Measurements from ENCODE around the gene ATP6V1G3.

ATP6V1G3 gene

DNA sequence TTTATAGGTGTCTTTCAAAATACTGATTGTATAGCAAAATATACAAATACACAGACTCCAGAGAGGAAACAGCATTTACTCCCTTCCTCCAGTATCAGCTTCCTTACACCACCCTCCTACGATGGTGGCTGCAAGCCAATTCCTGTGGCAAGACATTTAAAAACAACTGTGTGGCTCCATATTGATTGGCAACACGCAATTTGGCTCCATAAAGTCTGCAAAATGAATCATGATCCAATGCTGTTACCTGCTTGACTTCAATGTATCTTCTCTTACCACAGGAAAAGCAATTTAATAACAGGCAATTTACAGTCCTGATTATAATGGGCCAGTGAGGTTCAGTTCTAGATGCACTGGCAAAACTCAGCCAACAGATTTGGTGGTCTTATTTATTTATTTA, 19.7 kb upstream of the ATP6V1G3 start:
- Histone ChIP-seq H3K9me3 (ENCODE audit: low read length) (no peaks in the 10 kb centered on the region), H3K9ac (ENCODE audit: low read length) (no peak overlapping the region), H3K27me3 (ENCODE audit: control insufficient read depth in 1 of 2, insufficient read depth in 2 of 2, low read length in 2 of 2) (no peaks in the 10 kb centered on the region), H3K36me3 (ENCODE audit: insufficient read depth, low read length) (no peaks in the 10 kb centered on the region), H3K4me3 (ENCODE audit: low read depth in 1 of 2, low read length in 2 of 2) (no peak overlapping the region), H3K27ac (ENCODE audit: low read depth, low read length) (no peak overlapping the region), H3K4me1 (ENCODE audit: insufficient read depth, low read length) (no peaks in the 10 kb centered on the region)

DNA sequence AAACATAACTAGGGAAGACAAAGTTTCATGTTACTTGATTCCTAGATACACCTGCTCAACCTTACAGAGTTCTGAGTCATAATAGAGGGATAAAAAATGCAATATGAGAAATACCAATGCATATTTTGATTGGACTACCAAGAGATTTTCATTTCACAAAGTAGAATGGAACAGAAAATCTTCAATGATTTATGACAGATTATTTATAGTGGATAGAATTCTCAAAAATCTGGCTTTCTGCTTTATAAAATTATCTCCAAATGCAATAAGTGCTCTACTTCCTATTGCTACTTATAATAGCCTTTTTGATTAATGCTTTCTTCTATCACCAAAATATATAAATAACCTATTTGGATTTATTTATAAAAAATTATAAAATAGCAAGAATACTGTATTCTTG, 18.9 kb upstream of the ATP6V1G3 start:
- Histone ChIP-seq H3K27ac (ENCODE audit: low read depth, low read length) (no peak overlapping the region), H3K4me3 (ENCODE audit: low read depth in 1 of 2, low read length in 2 of 2) (no peak overlapping the region), H3K9me3 (ENCODE audit: low read length) (no peaks in the 10 kb centered on the region), H3K36me3 (ENCODE audit: insufficient read depth, low read length) (no peaks in the 10 kb centered on the region), H3K4me1 (ENCODE audit: insufficient read depth, low read length) (no peaks in the 10 kb centered on the region), H3K9ac (ENCODE audit: low read length) (no peak overlapping the region), H3K27me3 (ENCODE audit: control insufficient read depth in 1 of 2, insufficient read depth in 2 of 2, low read length in 2 of 2) (no peaks in the 10 kb centered on the region)

DNA sequence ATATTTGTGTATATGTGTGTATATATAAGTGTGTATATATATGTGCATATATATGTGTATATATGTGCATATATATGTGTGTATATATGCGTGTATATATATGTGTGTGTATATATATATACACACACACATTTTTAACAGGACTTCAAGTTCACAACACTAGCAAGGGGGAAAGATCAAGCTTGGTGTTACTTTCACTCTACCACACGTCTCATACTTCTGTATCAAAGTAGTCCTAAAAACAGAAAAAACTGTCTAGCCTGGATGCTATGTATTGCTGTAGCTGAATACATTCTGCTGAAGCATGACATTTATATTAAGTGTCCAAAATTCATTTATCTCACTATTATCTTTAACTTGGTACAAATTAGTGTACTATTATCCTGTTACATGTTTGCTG, 17.9 kb upstream of the ATP6V1G3 start:
- Histone ChIP-seq H3K36me3 (ENCODE audit: insufficient read depth, low read length) (no peaks in the 10 kb centered on the region), H3K4me3 (ENCODE audit: low read depth in 1 of 2, low read length in 2 of 2) (no peak overlapping the region), H3K9me3 (ENCODE audit: low read length) (no peaks in the 10 kb centered on the region), H3K4me1 (ENCODE audit: insufficient read depth, low read length) (no peaks in the 10 kb centered on the region), H3K27me3 (ENCODE audit: control insufficient read depth in 1 of 2, insufficient read depth in 2 of 2, low read length in 2 of 2) (no peaks in the 10 kb centered on the region), H3K9ac (ENCODE audit: low read length) (no peak overlapping the region), H3K27ac (ENCODE audit: low read depth, low read length) (no peak overlapping the region)

DNA sequence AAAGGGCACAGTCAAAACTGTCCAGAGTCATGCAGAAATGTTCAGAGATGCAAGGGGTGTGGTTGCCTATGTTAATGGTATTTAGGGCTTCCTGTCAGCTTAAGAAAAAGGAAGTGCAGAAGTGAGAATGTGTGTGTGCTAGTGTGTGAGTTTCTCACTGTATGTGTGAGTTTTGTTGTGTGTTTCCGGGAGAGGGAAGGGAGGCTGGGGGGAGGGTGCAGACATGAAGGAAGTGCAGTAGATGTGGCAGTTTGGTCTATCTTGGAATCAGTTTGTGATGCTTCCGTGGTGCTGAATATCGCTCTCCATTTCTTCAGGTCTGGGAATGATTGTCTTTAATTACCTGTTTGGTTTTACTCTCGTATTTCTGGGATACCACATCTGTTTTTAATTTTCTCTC, 16.5 kb upstream of the ATP6V1G3 start:
- no peak overlapping the region for H3K9ac ChIP-seq (ENCODE audit: low read length)
- no peak overlapping the region for H3K27ac ChIP-seq (ENCODE audit: low read depth, low read length)
- no peaks in the 10 kb centered on the region for H3K4me1 ChIP-seq (ENCODE audit: insufficient read depth, low read length)
- no peaks in the 10 kb centered on the region for H3K36me3 ChIP-seq (ENCODE audit: insufficient read depth, low read length)
- no peak overlapping the region for H3K4me3 ChIP-seq (ENCODE audit: low read depth in 1 of 2, low read length in 2 of 2)
- no peaks in the 10 kb centered on the region for H3K27me3 ChIP-seq (ENCODE audit: control insufficient read depth in 1 of 2, insufficient read depth in 2 of 2, low read length in 2 of 2)
- H3K9me3 ChIP-seq (ENCODE audit: low read length), result no peaks in the 10 kb centered on the region

DNA sequence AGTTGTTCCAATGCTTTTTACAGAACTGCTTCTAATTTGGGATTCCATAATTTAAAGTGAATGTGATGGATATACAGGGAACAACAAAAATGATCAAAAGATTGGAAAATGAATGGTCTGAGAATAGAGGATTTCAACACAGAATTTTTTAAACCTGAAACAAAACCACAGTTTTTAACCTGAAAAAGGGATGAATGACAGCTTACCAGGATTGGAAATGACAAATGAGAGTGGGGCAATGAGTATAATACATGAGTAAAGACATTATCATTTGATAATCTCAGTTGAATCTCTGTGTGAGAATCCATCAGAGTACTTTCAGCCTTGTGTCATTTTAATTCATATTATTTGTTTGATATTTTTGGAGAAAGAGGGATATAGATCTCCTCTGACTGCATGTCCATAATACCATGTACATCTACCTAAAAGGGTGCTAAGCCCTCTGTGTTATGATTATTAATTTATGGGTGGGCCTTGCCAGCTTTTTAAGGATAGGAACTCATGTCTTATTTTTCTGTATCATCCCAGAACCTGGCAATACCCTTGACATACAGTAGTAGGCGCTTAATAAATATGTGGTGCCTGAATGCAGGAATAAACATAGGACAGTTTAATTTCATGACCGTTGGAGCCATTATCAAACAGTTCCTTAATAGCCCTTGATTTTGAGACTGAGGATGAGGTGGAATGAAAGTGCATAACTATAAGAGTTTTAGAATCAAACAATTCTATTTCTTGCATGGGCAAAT, 12.4 kb upstream of the ATP6V1G3 start:
- no peaks in the 10 kb centered on the region for H3K4me1 ChIP-seq (ENCODE audit: insufficient read depth, low read length)
- H3K36me3 ChIP-seq (ENCODE audit: insufficient read depth, low read length), result no peaks in the 10 kb centered on the region
- H3K9me3 ChIP-seq (ENCODE audit: low read length), result no peaks in the 10 kb centered on the region
- no peak overlapping the region for H3K27ac ChIP-seq (ENCODE audit: low read depth, low read length)
- no peak overlapping the region for H3K4me3 ChIP-seq (ENCODE audit: low read depth in 1 of 2, low read length in 2 of 2)
- H3K9ac ChIP-seq (ENCODE audit: low read length), result no peak overlapping the region
- no peaks in the 10 kb centered on the region for H3K27me3 ChIP-seq (ENCODE audit: control insufficient read depth in 1 of 2, insufficient read depth in 2 of 2, low read length in 2 of 2)

DNA sequence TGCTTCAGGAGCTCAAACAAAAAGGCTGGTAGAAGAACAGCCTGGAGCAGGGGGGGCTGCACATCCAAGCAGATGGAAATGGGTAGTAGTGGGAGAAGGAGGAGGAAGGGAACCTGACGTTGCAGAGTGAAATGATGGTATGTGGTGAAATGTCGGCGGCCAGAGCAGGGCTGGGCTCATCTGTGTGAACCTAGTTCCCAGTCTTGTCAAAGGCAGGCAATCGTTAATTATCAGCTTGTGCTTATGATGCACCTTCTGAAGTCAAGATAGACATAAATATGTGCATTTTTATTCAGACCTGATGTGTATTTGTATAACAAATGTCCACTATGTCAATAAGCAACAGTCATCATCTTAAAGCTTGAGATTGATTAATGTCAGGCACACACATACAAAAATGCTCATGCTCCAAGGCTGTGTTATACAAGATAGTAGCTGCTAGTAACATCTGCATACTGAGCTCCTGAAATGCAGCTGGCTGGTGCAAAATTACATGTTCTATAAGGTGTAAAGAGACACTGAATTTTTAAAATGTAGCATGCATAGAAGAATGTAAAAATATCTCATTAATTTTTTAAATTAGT, 10.6 kb upstream of the ATP6V1G3 start:
- Histone ChIP-seq H3K27me3 (ENCODE audit: control insufficient read depth in 1 of 2, insufficient read depth in 2 of 2, low read length in 2 of 2) (no peaks in the 10 kb centered on the region), H3K9me3 (ENCODE audit: low read length) (no peaks in the 10 kb centered on the region), H3K4me3 (ENCODE audit: low read depth in 1 of 2, low read length in 2 of 2) (no peak overlapping the region), H3K4me1 (ENCODE audit: insufficient read depth, low read length) (no peaks in the 10 kb centered on the region), H3K27ac (ENCODE audit: low read depth, low read length) (no peak overlapping the region), H3K36me3 (ENCODE audit: insufficient read depth, low read length) (no peaks in the 10 kb centered on the region), H3K9ac (ENCODE audit: low read length) (no peak overlapping the region)

DNA sequence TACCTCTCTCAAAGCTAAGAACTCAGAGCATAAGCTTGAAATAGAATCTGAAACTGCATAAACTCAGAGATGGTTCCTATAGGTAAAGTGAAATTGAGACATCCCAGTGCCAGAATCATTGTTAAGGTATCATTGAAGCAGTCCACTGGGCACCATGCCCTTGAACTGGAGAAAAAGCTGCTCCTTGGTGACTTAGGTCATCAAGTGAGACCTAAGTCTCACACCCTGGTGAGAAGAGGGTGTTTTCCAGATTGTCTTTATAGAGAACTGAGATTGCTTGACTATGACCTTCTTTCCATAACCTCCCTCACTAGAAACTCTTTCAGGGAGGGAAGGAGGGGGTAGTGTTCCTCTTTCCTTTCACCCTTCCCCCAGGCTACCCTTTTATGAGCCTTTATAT, 9.4 kb upstream of the ATP6V1G3 start:
- no peaks in the 10 kb centered on the region for H3K9me3 ChIP-seq (ENCODE audit: low read length)
- H3K4me1 ChIP-seq (ENCODE audit: insufficient read depth, low read length), result no peaks in the 10 kb centered on the region
- no peaks in the 10 kb centered on the region for H3K36me3 ChIP-seq (ENCODE audit: insufficient read depth, low read length)
- H3K9ac ChIP-seq (ENCODE audit: low read length), result no peak overlapping the region
- no peak overlapping the region for H3K27ac ChIP-seq (ENCODE audit: low read depth, low read length)
- H3K27me3 ChIP-seq (ENCODE audit: control insufficient read depth in 1 of 2, insufficient read depth in 2 of 2, low read length in 2 of 2), result no peaks in the 10 kb centered on the region
- no peak overlapping the region for H3K4me3 ChIP-seq (ENCODE audit: low read depth in 1 of 2, low read length in 2 of 2)

DNA sequence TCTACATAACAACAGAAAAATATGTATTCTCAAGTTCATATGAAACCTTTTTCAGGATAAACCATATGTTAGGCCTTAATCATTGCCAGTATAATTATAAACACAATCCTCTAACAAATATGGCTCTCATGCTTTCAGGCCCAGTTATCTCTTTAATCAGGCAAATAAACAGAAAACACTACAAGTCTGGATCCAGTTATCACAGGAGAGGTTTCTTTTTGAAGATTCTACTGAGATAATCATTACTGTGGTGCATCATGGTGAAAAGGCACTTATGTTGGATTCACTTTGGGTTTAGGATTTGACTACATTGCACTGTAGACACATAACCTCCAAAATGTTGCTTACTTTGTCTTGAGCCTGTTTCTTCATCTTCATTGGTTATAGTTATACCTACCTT, 8.4 kb upstream of the ATP6V1G3 start:
- Histone ChIP-seq H3K4me3 (ENCODE audit: low read depth in 1 of 2, low read length in 2 of 2) (no peak overlapping the region), H3K9ac (ENCODE audit: low read length) (no peak overlapping the region), H3K4me1 (ENCODE audit: insufficient read depth, low read length) (no peaks in the 10 kb centered on the region), H3K36me3 (ENCODE audit: insufficient read depth, low read length) (no peaks in the 10 kb centered on the region), H3K27ac (ENCODE audit: low read depth, low read length) (no peak overlapping the region), H3K27me3 (ENCODE audit: control insufficient read depth in 1 of 2, insufficient read depth in 2 of 2, low read length in 2 of 2) (no peaks in the 10 kb centered on the region), H3K9me3 (ENCODE audit: low read length) (no peaks in the 10 kb centered on the region)

DNA sequence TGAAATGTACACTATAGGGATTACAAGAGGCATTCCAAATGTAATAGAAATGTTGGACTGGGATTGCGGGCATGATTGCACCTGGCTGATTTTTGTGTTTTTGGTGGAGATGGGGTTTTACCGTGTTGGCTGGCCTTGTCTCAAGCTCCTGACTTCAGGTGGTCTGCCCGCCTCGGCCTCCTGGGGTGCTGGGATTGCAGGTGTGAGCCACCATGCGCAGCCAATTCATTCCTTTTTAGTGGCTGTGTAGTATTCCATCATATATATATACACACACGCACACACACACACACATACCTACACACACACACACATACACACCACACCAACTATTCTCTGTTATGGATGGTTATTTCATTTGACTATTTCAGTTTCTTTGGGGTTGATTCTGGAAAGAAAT, 4.7 kb upstream of the ATP6V1G3 start:
- Histone ChIP-seq H3K27me3 (ENCODE audit: control insufficient read depth in 1 of 2, insufficient read depth in 2 of 2, low read length in 2 of 2) (no peaks in the 10 kb centered on the region), H3K4me3 (ENCODE audit: low read depth in 1 of 2, low read length in 2 of 2) (no peak overlapping the region), H3K4me1 (ENCODE audit: insufficient read depth, low read length) (no peaks in the 10 kb centered on the region), H3K27ac (ENCODE audit: low read depth, low read length) (no peak overlapping the region), H3K36me3 (ENCODE audit: insufficient read depth, low read length) (no peaks in the 10 kb centered on the region), H3K9ac (ENCODE audit: low read length) (no peak overlapping the region), H3K9me3 (ENCODE audit: low read length) (no peaks in the 10 kb centered on the region)

DNA sequence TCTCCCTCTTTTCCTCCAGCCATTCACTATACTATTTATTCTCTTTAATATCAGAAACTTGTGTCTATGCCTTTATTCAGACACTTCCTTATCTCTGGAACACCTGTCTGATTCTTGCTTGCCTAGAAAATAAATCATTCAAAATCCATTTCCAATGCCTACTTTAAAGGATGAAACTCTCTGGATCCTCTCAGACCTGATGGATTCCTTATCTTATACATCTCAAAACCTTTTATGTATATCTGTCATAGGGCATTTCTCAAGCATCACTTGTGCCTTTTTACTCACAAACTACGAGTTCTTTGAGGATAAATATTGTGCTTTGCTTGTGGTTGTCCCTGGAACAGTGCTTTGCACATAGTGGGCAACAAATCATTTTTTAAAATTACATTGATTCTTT, 3.8 kb upstream of the ATP6V1G3 start:
- Histone ChIP-seq H3K27me3 (ENCODE audit: control insufficient read depth in 1 of 2, insufficient read depth in 2 of 2, low read length in 2 of 2) (no peaks in the 10 kb centered on the region), H3K9me3 (ENCODE audit: low read length) (no peaks in the 10 kb centered on the region), H3K4me3 (ENCODE audit: low read depth in 1 of 2, low read length in 2 of 2) (no peak overlapping the region), H3K4me1 (ENCODE audit: insufficient read depth, low read length) (no peaks in the 10 kb centered on the region), H3K27ac (ENCODE audit: low read depth, low read length) (no peak overlapping the region), H3K9ac (ENCODE audit: low read length) (no peak overlapping the region), H3K36me3 (ENCODE audit: insufficient read depth, low read length) (no peaks in the 10 kb centered on the region)

DNA sequence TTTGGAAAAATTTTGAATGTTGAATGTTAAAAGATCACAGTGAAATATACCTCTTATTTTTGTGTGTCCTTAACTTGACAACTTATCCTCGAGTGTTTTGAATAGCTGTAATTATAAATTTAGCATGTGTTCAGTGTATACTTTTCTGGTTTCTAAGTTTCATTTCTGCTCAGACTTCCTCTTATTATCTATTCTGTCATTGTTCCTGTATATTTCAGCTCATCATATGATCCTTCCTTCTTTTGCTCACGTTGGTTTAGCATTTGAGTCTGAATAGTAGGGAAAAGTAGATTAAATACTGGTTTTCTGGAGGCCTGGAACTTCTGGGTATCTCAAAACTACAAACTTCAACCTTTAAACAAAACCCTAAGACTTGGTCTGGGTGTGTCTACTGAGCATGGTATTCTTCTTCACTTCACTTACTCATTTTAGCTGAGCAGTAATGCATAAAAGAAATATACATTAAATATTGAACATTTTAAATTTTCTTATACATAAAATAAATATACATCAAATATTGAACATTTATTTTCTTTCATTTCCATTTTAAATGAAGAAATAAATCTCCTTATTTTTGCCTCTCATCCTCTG, 3.3 kb upstream of the ATP6V1G3 start:
- H3K4me3 ChIP-seq (ENCODE audit: low read depth in 1 of 2, low read length in 2 of 2), result no peak overlapping the region
- H3K9ac ChIP-seq (ENCODE audit: low read length), result no peak overlapping the region
- H3K27me3 ChIP-seq (ENCODE audit: control insufficient read depth in 1 of 2, insufficient read depth in 2 of 2, low read length in 2 of 2), result no peaks in the 10 kb centered on the region
- no peaks in the 10 kb centered on the region for H3K4me1 ChIP-seq (ENCODE audit: insufficient read depth, low read length)
- no peak overlapping the region for H3K27ac ChIP-seq (ENCODE audit: low read depth, low read length)
- no peaks in the 10 kb centered on the region for H3K9me3 ChIP-seq (ENCODE audit: low read length)
- H3K36me3 ChIP-seq (ENCODE audit: insufficient read depth, low read length), result no peaks in the 10 kb centered on the region

DNA sequence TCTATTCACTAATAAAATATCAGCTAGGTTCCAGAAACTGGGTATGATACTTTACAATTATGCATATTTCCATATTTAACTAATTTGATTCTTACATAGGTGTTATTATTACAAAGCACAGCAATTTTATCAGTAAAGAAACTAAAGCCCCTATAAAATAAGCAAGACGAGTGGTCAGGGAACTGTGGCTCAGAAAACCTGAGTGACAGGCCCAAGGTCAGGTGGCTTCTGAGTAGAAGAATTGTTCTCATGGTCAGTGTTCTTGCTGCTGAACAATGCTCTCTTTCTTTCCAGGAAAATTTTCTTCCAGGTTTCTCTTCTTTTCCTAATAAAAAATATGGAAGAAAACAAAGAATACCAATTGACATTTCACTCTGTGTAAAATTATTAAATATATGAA, 2.2 kb upstream of the ATP6V1G3 start:
- no peaks in the 10 kb centered on the region for H3K9me3 ChIP-seq (ENCODE audit: low read length)
- no peaks in the 10 kb centered on the region for H3K4me1 ChIP-seq (ENCODE audit: insufficient read depth, low read length)
- no peak overlapping the region for H3K27ac ChIP-seq (ENCODE audit: low read depth, low read length)
- no peaks in the 10 kb centered on the region for H3K27me3 ChIP-seq (ENCODE audit: control insufficient read depth in 1 of 2, insufficient read depth in 2 of 2, low read length in 2 of 2)
- H3K4me3 ChIP-seq (ENCODE audit: low read depth in 1 of 2, low read length in 2 of 2), result no peak overlapping the region
- H3K36me3 ChIP-seq (ENCODE audit: insufficient read depth, low read length), result no peaks in the 10 kb centered on the region
- H3K9ac ChIP-seq (ENCODE audit: low read length), result no peak overlapping the region

All from muscle layer of colon (tissue), 2 donors.